Tibial nerve (tissue), 3 donors: Measurements from ENCODE around the gene CNOT1.

ENCODE experiments used
- CTCF ChIP-seq, 5 experiments: fragments of 200-600 bp in 3 of 5; fragments of 450-650 bp in 2 of 5; sonication (generic) in 3 of 5; IDR thresholded peaks; one replicate each; pipeline ENCODE4 v1.5.1; 2016 to 2019; ENCODE audit warnings: antibody characterized with exemption in 5 of 5, mild to moderate bottlenecking in 3 of 5, moderate library complexity in 2 of 5
- POLR2A ChIP-seq, 2 donors: fragments of 450-650 bp; IDR thresholded peaks; one replicate each; pipeline ENCODE4 v1.6.1; 2017; ENCODE audit warnings: antibody characterized with exemption in 2 of 2, mild to moderate bottlenecking in 2 of 2, moderate library complexity in 2 of 2

DNA sequence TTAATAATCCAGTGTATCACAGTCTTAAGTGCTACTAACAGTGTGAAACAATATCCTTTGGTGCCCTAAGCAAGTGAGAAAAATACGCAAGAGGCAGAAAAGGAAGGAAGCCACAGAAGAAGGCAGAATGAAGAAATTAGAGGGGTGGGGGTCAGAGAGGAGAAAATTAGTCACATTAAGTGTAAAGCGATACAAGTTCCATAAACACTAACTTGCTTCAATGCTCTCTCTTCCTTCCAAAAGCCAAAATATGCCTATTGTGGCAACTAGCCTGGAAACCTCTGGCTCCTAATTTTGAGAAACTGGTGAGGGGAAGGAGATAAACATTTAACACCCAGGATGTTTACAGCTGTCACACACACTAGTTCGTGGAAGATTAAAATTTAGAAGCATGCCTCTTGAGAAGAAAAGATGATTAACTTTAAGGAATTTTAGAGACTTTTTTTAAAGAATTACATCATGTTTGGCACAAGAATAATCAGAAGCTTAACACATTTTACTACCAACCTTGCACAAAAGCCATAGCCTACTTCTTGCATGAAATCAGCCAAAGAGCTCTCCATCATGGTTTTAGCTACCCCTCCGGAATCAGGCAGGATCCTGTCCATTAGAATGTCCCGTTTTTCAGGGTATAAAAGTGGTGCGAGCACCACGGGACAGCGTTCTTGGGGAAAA, 44.7 kb downstream of the CNOT1 start:
- TF ChIP-seq CTCF (IDR thresholded peaks at IDR 0.05) = no peak
- TF ChIP-seq POLR2A (IDR thresholded peaks at IDR 0.05) = no peak
